Ureter (tissue), 1 donor: ENCODE data around the gene PAGR1. TPM values are rescaled to one million over a fixed set of nuclear protein-coding genes. Genes with fewer than 3 reads are reported as not detected.
"Not testable (repeated sequence)": the region's sequence is repeated elsewhere in the genome, so short reads cannot be mapped to it uniquely, and the experiment has no call there.

Experiments used
- DNase-seq: peaks from one replicate; pipeline ENCODE4 v3.0.0-alpha.2; 2020; ENCODE audit warnings: low spot score
- total RNA-seq: library from RNA; stranded (reverse); gene quantifications from one replicate; pipeline ENCODE4 v1.2.4, GENCODE V29; 2023
- donor health status: DM: yes; HTN: yes; CAD: no.

PAGR1 gene
- total RNA-seq, 1 donor from 2014 or later: 20.7 TPM

DNA sequence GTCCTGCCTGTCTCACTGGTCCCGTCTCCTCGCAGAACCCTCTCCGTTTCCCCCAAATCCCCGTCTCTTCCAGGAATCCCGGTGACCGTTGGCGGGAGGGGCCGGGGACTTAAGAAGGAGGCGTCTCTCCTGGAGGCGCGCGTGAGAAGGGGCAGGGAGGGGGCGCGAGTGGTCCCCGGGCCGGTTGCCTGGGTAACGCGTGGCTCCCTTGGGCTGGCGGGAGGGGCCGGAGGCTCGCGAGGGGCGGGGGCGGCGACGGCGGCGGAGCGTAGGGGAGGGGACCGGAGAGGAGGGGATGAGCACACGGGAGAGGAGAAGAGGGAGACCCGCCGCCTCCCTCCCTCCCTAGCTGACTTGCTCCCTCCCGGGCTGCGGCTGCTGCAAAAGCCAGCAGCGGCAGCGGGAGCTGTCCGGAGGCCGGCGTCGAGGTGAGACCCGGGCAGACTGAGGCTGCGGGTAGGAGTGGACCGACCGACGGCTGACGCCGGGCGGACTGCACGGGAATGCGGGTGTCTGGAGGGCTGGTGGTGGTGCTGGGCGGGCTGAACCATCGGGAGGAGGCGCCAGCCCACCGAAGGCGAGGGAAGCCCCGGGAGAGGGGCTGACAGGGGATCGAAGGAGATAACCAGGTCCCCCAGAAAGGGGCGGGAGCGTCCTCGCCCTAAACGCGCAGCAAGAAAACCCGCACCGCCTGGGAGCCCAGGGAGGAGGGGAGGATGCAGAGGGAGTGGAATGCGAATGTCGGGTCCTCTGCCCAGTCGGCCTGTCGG lies 3.9 kb upstream of the PAGR1 start, which contains the start of gene PRRT2:
Gene PRRT2, plus strand, starts transcription at position 298 of the 770 bp plus-strand sequence. CDS start 862 bp downstream, outside the sequence.
- DNase-seq: peak; percentile 76

DNA sequence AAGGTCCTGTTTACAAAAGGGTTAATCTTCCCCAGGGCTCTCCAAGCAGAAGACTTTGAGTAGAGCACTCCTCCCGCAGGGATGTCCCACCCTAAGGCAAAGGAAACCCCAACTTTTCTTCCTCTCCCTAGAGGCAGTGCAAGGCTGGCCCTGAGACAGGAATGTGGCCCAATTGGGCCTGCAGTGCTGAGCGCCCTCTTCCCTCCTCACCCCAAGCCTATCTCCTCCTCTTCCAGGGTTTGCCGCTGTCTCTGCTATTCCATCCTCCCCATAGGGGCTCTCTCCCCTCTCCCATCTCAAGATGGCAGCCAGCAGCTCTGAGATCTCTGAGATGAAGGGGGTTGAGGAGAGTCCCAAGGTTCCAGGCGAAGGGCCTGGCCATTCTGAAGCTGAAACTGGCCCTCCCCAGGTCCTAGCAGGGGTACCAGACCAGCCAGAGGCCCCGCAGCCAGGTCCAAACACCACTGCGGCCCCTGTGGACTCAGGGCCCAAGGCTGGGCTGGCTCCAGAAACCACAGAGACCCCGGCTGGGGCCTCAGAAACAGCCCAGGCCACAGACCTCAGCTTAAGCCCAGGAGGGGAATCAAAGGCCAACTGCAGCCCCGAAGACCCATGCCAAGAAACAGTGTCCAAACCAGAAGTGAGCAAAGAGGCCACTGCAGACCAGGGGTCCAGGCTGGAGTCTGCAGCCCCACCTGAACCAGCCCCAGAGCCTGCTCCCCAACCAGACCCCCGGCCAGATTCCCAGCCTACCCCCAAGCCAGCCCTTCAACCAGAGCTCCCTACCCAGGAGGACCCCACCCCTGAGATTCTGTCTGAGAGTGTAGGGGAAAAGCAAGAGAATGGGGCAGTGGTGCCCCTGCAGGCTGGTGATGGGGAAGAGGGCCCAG lies 3.0 kb upstream of the PAGR1 start:
- DNase-seq: no peak

DNA sequence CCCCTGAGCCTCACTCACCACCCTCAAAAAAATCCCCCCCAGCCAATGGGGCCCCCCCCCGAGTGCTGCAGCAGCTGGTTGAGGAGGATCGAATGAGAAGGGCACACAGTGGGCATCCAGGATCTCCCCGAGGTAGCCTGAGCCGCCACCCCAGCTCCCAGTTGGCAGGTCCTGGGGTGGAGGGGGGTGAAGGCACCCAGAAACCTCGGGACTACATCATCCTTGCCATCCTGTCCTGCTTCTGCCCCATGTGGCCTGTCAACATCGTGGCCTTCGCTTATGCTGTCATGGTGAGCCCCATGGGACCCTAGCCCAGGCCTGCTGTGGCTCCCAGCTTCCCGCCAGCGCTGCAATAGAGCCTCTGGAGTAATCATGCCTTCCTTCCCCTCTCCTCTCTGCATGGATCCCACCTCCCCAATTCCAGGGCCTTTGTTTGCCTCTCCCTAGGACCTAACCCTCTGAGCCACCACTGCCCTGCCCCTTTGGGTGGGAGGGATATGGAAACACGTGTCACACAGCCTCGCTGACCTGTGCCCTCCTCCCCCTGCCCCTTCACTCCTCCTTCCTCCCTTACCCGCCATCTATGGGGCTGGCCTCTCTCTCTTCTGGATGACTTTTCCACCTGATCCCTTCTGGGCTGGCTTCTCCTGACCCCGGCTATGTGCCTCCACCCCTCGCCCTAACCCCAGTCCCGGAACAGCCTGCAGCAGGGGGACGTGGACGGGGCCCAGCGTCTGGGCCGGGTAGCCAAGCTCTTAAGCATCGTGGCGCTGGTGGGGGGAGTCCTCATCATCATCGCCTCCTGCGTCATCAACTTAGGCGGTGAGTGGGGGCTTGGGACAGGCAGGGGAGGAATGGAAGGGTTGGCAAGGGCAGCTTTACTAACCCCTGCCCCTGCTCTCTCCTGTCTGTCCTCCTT lies 2.0 kb upstream of the PAGR1 start:
- no peak for DNase-seq

DNA sequence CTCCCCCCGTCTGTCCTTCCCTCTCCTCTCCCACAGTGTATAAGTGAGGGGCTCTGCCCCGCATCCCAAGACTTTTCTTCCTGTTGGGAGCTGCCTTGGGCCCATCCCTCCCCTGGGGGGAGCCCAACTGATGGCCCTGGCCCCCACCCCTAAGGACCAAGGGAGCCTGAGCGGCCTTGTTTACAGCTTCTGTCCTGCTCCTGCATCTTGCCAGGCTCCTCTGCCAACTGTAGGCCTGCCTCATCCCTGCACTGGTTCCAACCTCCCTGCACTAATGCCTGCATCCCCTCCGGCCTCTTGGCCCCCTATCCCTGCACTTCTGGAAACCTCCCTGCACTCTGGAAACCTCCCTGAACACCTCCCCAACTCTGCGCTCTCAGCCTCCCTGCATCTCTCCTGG lies 1.4 kb upstream of the PAGR1 start:
- DNase-seq: no peak

DNA sequence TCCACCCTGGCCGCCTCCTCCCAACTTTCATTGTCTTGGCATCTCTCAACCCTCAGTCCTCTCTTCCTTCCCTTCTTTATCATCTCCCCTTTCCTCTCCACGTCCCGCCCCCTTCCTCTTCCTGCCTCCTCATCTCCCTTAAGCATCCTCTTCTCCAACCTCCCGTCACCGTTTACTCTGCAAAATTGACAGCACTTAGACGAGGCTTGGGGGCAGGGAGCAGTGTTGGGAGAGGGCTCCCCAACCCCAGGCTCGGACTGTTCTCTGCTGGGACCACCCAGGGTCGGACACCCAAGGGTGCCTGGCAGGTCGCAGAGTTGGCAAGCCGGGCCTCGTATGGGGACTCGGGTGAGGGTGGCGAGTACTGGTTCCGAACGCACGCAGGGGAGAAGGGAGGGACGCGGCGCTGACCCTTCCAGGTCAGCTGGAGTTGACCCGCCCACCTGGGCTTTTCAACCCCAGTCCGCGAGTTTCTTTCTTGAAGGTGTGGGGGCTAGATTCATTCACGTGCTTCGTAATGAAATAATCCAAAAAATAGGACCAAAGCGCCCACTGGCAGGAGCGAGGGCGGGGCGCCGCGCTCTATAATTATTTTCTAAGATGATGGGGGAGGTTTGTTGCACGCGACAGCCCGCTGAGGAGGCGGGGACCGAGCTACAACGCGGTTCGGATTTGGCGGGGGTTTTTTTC lies 775 bp upstream of the PAGR1 start:
- peak; percentile 63 for DNase-seq

DNA sequence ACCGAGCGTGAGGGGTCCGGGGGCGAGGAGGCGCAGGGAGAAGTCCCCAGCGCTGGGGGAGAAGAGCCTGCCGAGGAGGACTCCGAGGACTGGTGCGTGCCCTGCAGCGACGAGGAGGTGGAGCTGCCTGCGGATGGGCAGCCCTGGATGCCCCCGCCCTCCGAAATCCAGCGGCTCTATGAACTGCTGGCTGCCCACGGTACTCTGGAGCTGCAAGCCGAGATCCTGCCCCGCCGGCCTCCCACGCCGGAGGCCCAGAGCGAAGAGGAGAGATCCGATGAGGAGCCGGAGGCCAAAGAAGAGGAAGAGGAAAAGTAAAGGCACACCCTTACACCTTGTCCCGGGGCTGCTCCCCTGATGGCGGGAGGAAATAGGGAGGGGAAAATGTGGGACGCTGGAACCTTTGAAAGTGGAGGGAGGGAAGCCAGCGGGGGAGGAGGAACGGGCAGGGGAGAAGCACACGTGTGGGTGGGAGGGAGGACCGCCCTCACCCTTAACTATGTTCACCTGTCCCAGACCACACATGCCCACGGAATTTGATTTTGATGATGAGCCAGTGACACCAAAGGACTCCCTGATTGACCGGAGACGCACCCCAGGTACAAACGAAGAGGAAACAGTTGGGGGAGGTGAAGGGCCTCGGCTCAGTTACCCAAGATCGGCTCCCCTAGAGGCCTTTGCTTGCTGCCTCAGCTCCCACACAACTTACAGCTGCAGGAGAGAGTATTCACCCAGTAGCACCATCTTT lies 916 bp downstream of the PAGR1 start:
- DNase-seq: peak; percentile 80

DNA sequence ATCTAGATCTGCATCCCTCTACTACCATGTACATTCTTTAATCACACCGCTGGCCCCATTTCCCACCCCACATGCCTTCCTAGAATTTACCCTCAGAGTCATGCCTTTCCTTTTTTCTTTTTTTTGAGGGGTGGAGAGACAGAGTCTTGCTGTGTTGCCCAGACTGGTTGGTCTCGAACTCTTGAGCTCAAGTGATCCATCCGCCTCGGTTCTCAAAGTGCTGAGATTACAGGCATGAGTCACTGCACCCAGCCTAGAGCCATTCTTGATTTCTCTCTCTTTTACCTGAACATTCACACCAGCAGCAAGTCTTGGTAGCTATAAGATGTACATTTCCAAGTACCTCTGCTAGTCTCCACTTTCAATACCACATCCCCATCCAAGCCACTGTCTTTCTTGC lies 2.1 kb downstream of the PAGR1 start:
- no peak for DNase-seq

DNA sequence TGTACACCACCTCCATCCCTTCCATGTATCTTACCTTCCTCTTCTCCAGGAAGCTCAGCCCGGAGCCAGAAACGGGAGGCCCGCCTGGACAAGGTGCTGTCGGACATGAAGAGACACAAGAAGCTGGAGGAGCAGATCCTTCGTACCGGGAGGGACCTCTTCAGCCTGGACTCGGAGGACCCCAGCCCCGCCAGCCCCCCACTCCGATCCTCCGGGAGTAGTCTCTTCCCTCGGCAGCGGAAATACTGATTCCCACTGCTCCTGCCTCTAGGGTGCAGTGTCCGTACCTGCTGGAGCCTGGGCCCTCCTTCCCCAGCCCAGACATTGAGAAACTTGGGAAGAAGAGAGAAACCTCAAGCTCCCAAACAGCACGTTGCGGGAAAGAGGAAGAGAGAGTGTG lies 3.6 kb downstream of the PAGR1 start:
- DNase-seq: no peak

DNA sequence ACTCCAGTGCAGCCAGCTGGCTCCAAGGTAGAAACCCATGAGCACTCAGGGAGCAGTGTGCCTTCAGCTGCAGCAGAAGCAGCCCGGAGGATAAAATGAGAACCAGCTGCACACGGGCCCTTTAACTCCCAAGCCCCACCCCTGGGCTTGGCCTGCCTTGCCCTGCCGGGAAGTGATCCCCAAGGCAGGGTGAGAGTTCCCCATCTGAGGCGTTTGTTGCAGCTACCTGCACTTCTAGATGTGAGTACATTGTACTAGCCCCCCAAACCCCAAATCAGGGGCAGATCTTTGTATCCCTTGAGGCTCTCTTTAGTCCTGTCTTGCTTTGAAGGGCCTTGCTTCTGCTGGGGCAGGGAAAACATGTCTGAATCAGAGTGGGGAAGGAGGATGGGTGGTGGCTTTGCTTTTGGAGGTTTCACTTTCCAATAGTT lies 4.3 kb downstream of the PAGR1 start, which contains the start of gene MVP:
Gene MVP, plus strand, starts transcription at position 192 of the 431 bp plus-strand sequence. CDS start 10,088 bp downstream, outside the sequence.
- peak; percentile 84 for DNase-seq

DNA sequence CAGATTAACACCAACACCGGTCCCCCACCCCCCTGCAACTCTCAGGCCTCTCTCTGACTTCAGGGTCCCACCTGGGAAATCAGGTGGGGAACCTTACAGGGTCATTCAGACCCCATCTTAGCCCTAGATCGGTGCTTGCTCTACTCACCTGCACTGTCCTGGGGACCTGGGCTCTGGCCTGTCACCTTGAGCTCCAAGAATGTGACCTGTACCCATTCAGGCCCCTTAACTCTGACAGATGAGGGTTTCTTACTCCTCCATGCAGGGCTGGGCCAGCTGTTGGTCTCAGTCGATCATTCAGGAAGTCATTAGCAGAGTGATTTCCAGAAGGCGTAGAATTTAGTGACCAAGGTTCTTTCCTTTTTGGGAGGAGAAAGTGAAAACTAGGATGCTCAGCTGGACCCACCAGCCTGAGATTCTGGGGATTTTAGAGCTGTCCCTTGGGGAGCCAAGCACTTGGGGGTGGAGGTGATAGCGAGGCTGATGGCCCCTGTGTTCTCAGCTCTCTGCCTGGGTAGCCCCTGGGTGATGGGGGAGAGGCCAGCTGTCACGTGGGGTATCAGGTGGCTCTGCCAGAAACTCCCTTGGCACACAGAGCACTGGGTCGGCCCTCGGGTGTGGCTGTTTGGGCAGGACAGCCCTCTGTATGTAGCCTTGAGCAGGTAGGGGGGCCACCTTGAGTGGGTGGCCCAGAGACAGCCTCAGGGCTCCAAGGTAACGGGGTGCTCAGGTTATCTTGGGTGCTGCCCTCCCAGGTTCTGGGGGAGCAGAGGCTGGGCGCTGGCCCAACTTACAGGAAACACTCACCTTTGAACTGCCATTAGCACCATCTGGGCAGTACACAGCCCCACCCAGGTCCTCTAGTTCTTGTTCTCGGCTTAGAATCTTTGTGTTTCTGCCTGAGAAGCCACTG lies 5.0 kb downstream of the PAGR1 start:
- peak; percentile 87 for DNase-seq

DNA sequence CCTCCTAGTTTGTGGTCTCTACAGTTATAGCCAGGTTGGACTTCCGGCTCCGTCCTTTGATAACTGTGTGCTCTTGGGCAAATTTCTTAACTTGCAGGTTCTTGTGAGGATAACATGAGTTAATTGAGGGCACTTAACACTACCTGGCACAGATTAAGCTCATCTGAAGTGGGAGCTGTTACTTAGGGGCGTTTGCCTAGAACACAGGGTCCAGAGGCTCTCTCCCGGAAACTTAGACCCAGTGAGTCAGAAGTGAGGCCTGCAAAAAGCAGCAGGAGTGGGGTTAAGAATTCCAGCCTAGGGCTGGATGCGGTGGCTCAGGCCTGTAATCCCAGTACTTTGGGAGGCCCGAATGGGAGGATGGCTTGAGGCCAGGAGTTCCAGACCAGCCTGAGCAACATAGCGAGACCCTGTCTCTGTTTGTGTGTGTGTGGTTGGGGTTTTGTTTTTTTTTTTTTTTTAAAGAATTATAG lies 5.7 kb downstream of the PAGR1 start:
- no peak for DNase-seq

DNA sequence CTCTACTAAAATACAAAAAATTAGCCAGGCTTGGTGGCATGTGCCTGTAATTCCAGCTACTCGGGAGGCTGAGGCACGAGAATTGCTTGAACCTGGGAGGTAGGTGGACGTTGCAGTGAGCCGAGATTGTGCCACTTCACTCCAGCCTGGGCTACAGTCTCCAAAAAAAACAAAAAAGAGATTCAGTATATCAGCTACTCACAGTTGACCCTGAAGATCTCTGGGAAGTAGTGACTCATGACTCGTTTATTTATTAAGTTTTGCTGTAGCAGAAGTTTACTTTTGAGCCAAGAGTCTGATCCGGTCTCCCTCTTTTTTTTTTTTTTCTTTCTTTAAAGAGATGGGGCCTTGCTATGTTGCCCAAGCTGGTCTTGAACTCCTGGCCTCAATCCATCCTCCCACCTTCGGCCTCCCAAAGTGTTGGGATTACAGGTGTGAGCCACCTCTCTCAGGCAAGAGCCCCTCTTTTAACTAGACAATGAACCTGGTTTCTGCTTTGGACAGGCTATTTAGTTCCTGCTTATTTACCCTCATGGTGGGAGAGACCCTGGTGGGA lies 8.7 kb downstream of the PAGR1 start:
- DNase-seq: no peak

DNA sequence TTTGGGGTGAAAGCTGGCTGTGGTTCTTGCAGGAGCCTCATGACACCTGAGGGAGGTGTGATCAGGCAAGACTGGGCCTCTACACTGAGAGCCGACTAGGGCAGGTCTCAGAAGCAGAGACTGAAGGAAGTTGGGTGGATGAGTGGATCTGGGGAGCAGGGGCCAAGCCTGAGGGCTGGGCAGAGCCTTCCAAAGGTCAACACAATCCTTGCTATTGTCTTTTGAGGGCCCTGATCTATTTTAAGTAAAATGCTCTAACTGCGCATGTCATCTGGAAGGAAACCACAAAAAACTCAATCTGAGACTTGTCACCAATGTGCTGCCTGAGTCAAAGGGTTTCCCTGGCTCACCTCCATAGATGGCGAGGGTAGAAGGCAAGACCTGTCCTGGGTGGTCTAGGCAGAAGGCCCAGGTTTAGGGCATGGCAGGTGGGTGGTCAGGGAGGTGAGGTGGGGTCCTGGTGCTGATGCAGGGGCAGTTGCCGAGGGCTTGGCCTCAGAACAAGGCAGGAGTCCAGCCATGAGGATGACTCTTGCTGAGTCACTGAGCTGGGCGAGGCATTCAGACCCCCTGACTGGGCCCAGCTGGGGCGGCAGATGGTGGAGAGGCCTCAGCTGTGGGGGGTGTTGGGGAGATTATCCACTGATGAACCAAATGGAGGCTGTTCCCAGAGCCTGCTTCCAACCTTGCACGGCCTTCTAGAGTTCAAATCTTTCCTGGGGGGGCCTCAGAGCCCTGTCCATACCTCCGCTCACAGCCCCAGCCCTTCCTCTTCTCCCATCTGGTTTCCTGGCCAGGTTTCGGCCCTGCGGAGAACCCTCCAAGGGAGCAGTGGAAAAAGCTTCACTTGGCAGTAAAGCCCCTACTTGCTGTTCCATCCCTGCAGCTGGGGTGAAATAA lies 9.4 kb downstream of the PAGR1 start:
- DNase-seq: no peak

DNA sequence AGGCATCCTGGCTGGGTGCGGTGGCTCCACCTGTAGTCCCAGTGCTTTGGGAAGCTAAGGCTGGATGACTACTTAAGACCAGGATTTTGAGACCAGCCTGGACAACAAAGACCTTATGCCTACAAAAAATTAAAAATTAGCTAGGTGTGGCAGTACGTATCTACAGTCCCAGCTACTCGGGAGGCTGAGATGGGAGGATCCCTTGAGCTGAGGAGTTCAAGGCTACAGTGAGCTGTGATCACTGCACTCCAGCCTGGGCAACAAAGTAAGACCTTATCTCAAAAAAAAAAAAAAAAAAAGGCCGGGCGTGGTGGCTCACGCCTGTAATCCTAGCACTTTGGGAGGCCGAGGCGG lies 10.4 kb downstream of the PAGR1 start:
- no peak for DNase-seq

DNA sequence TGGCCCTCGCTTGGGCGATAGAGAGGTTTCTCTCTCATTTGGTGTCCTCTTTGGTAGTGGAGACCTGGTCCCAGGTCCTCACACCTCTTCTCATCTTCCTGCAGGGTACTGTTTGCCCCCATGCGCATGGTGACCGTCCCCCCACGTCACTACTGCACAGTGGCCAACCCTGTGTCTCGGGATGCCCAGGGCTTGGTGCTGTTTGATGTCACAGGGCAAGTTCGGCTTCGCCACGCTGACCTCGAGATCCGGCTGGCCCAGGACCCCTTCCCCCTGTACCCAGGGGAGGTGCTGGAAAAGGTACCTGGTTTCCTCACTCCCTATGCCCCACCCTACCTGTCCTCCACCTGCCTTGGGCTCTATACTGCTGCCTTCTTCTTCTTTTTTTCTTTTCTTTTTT lies 14.8 kb downstream of the PAGR1 start:
- DNase-seq: no peak

DNA sequence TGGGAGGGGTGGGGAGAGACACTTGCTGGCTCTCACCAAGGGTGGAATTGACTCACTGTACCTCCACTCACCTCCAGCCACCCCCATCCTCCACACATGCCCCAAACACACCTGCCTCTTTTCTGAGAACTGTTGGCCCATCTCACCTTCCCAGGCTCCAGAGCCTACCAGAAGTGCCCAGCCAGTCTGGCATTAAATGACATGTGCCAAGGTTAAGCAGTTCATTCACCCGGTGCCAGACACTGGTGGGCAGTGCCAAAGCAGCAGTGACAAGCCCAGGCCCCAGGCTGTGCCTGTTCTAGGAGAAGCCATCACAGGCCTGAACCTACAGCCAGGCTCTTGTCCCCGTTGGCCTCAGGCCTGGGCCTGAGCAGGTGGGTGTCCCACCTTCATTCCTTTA lies 15.5 kb downstream of the PAGR1 start:
- no peak for DNase-seq

DNA sequence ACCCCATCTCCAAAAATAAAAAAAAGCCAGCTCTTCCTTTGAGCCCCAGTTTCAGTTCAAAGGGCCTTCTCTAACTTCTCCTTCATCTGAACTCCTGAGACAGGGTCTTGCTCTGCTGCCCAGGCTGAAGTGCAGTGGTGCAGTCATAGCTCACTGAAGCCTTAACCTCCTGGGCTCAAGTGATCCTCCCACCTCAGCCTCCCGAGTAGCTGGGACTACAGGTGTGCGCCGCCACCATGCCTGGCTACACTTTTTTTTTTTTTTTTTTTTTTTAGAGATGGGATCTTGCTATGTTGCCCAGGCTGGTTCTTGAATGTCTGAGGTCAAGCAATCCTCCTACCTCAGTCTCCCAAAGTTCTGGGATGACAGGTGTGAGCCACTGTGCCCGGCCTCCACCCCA lies 17.3 kb downstream of the PAGR1 start:
- DNase-seq: not testable (repeated sequence)

DNA sequence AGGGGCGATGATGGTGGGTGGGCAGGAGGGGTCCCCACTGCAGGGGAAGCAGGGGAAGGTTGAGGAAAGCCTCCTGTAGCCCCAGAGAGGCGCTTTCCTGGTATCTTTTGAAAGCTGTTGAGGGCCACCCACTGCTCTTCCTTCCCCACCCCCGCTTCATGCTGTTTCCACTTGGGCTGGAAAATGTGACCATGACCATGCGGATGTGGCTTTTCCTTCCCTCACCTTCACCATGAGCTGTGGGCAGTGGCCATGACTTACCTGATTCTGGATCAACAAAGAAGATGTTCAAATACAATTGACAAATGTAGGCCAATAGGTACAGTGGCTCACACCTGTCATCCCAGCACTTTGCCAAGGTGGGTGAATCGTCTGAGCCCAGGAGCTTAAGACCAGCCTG lies 18.1 kb downstream of the PAGR1 start:
- no peak for DNase-seq
